Measurements from ENCODE around the gene PIKFYVE.

The PIKFYVE gene

GRCh38 chr2:208300847-208301618 lies 35.0 kb downstream of the PIKFYVE start:
- Histone ChIP-seq H3K27ac (ENCODE audit: low read length) (no peak overlapping the region), H3K36me3 (replicated peaks; ENCODE audit: low read depth, low read length) (peaks cover 40% of the 10 kb centered on the region), H3K4me1 (ENCODE audit: low read length) (0 out of 2 replicates have a peak, but pooled peaks cover 8% of the 10 kb centered on the region), H3K4me2 (ENCODE audit: low read length) (no peak overlapping the region), H3K79me2 (ENCODE audit: low read length) (peaks cover 4% of the 10 kb centered on the region; the same call in 1 of the 2 replicates), H3K9ac (ENCODE audit: low read length) (no peak overlapping the region), H3K4me3 (ENCODE audit: low read length) (no peak overlapping the region), H2AFZ (ENCODE audit: low read depth, low read length) (no peak overlapping the region), H4K20me1 (ENCODE audit: insufficient read depth, low read length) (no peaks in the 10 kb centered on the region), H3K9me3 (ENCODE audit: insufficient read depth, low read length) (no peaks in the 10 kb centered on the region), H3K27me3 (ENCODE audit: low read depth, low read length) (no peaks in the 10 kb centered on the region)
- TF ChIP-seq EZH2phosphoT487 (IDR thresholded peaks at IDR 0.05; ENCODE audit: low read depth) (no peak), CTCF (IDR thresholded peaks at IDR 0.05; ENCODE audit: low read depth, low read length) (no peak)

- no peak for TF ChIP-seq EZH2phosphoT487 (IDR thresholded peaks at IDR 0.05; ENCODE audit: low read depth)
- no peak for TF ChIP-seq CTCF (IDR thresholded peaks at IDR 0.05; ENCODE audit: low read depth, low read length)
- H3K4me3 ChIP-seq (ENCODE audit: low read length), result no peak overlapping the region
- H3K79me2 ChIP-seq (ENCODE audit: low read length), result no peaks in the 10 kb centered on the region
- no peaks in the 10 kb centered on the region for H3K4me1 ChIP-seq (ENCODE audit: low read length)
- H3K9ac ChIP-seq (ENCODE audit: low read length), result no peak overlapping the region
- H2AFZ ChIP-seq (ENCODE audit: low read depth, low read length), result no peak overlapping the region
- H3K27me3 ChIP-seq (ENCODE audit: low read depth, low read length), result no peaks in the 10 kb centered on the region
- H3K9me3 ChIP-seq (ENCODE audit: insufficient read depth, low read length), result no peaks in the 10 kb centered on the region
- H3K27ac ChIP-seq (ENCODE audit: low read length), result no peak overlapping the region
- no peaks in the 10 kb centered on the region for H4K20me1 ChIP-seq (ENCODE audit: insufficient read depth, low read length)
- peaks cover 41% of the 10 kb centered on the region for H3K36me3 ChIP-seq (replicated peaks; ENCODE audit: low read depth, low read length)
- H3K4me2 ChIP-seq (ENCODE audit: low read length), result no peak overlapping the region
Observed at GRCh38 chr2:208304157-208304556, 38.1 kb downstream of the PIKFYVE start.

GRCh38 chr2:208304695-208305094 lies 38.6 kb downstream of the PIKFYVE start:
- H3K4me3 ChIP-seq (ENCODE audit: low read length), result no peak overlapping the region
- H3K9ac ChIP-seq (ENCODE audit: low read length), result no peak overlapping the region
- H3K79me2 ChIP-seq (ENCODE audit: low read length), result no peaks in the 10 kb centered on the region
- peaks cover 39% of the 10 kb centered on the region for H3K36me3 ChIP-seq (replicated peaks; ENCODE audit: low read depth, low read length)
- H3K27me3 ChIP-seq (ENCODE audit: low read depth, low read length), result no peaks in the 10 kb centered on the region
- no peaks in the 10 kb centered on the region for H3K4me1 ChIP-seq (ENCODE audit: low read length)
- no peak overlapping the region for H3K27ac ChIP-seq (ENCODE audit: low read length)
- H3K9me3 ChIP-seq (ENCODE audit: insufficient read depth, low read length), result no peaks in the 10 kb centered on the region
- no peaks in the 10 kb centered on the region for H4K20me1 ChIP-seq (ENCODE audit: insufficient read depth, low read length)
- H3K4me2 ChIP-seq (ENCODE audit: low read length), result no peak overlapping the region
- no peak overlapping the region for H2AFZ ChIP-seq (ENCODE audit: low read depth, low read length)
- TF ChIP-seq CTCF (IDR thresholded peaks at IDR 0.05; ENCODE audit: low read depth, low read length), result no peak
- TF ChIP-seq EZH2phosphoT487 (IDR thresholded peaks at IDR 0.05; ENCODE audit: low read depth), result no peak

- H3K27ac ChIP-seq (ENCODE audit: low read length), result no peak overlapping the region
- no peaks in the 10 kb centered on the region for H3K9me3 ChIP-seq (ENCODE audit: insufficient read depth, low read length)
- peaks cover 10% of the 10 kb centered on the region for H3K4me1 ChIP-seq (ENCODE audit: low read length)
- TF ChIP-seq EZH2phosphoT487 (IDR thresholded peaks at IDR 0.05; ENCODE audit: low read depth) (no peak), CTCF (IDR thresholded peaks at IDR 0.05; ENCODE audit: low read depth, low read length) (no peak)
- no peak overlapping the region for H3K9ac ChIP-seq (ENCODE audit: low read length)
- no peak overlapping the region for H3K4me2 ChIP-seq (ENCODE audit: low read length)
- no peak overlapping the region for H3K4me3 ChIP-seq (ENCODE audit: low read length)
- H3K79me2 ChIP-seq (ENCODE audit: low read length), result no peaks in the 10 kb centered on the region
- peaks cover 35% of the 10 kb centered on the region for H3K36me3 ChIP-seq (replicated peaks; ENCODE audit: low read depth, low read length)
- H3K27me3 ChIP-seq (ENCODE audit: low read depth, low read length), result no peaks in the 10 kb centered on the region
- H2AFZ ChIP-seq (ENCODE audit: low read depth, low read length), result no peak overlapping the region
- H4K20me1 ChIP-seq (ENCODE audit: insufficient read depth, low read length), result no peaks in the 10 kb centered on the region
Observed at GRCh38 chr2:208306291-208306690, 40.2 kb downstream of the PIKFYVE start.

Measured in OCI-LY3 (cell line).